Fibroblast of lung (primary cell): ENCODE results near the gene HNRNPDL.

Experiments used
- EZH2 ChIP-seq: IDR thresholded peaks from 2 replicates; pipeline ENCODE4 v1.5.1; 2012; ENCODE audit warnings: low read length, control low read depth, mild to moderate bottlenecking; ENCODE audit errors: missing control alignments
- TF ChIP-seq, protein P1 (sequence below), 2 donors: IDR thresholded peaks in 1 of 2; conservative IDR thresholded peaks in 1 of 2; 1 replicate in 1 of 2; 2 replicates in 1 of 2; pipeline ENCODE4 v1.5.1; 2011 to 2012; ENCODE audit warnings: low read length in 2 of 2, control low read depth in 1 of 2, inconsistent platforms in 1 of 2, low read depth in 1 of 2, mild to moderate bottlenecking in 1 of 2

DNA sequence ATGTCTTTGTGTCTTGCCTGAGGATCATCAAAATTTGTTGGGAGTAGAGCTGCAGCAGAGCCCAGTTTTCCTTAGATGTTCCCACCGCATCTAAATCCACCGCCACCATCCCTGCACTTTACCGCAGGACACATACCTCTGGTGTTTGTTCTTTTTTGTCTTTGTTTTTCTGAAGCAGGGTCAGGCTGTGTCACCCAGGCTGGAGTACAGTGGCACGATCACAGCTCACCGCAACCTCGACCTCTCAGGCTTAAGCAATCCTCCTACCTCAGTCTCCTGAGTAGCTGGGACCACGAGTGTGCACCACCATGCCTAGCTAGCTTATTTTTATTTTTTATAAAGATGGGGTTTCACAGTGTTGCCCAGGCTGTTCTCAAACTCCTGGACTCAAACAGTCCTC, 4.7 kb upstream of the HNRNPDL start:
- TF ChIP-seq, protein P1, sequence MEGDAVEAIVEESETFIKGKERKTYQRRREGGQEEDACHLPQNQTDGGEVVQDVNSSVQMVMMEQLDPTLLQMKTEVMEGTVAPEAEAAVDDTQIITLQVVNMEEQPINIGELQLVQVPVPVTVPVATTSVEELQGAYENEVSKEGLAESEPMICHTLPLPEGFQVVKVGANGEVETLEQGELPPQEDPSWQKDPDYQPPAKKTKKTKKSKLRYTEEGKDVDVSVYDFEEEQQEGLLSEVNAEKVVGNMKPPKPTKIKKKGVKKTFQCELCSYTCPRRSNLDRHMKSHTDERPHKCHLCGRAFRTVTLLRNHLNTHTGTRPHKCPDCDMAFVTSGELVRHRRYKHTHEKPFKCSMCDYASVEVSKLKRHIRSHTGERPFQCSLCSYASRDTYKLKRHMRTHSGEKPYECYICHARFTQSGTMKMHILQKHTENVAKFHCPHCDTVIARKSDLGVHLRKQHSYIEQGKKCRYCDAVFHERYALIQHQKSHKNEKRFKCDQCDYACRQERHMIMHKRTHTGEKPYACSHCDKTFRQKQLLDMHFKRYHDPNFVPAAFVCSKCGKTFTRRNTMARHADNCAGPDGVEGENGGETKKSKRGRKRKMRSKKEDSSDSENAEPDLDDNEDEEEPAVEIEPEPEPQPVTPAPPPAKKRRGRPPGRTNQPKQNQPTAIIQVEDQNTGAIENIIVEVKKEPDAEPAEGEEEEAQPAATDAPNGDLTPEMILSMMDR (conservative IDR thresholded peaks at IDR 0.05 in 1 of 2, IDR thresholded peaks at IDR 0.05 in 1 of 2; ENCODE audit: low read depth in 1 of 2, low read length in 2 of 2), result no peak
- TF ChIP-seq EZH2, result no peak
